IPS-NIHi7 (cell line): ENCODE data around the gene IER5L.

Experiments used
- DNase-seq: peaks from one replicate; pipeline ENCODE4 v3.0.0; 2012; ENCODE audit warnings: mixed read lengths; ENCODE audit errors: extremely low spot score

The IER5L gene

GRCh38 chr9:129162497-129163197 is 15.4 kb downstream of the IER5L start:
- DNase-seq: peak; percentile 54

- DNase-seq: no peak
Measured at GRCh38 chr9:129161534-129161837, 16.6 kb downstream of the IER5L start.

GRCh38 chr9:129160712-129161533 is 17.1 kb downstream of the IER5L start:
- DNase-seq: no peak

GRCh38 chr9:129156163-129156562 is 21.9 kb downstream of the IER5L start:
- no peak for DNase-seq

GRCh38 chr9:129154866-129155477 is 23.1 kb downstream of the IER5L start:
- no peak for DNase-seq

- DNase-seq: no peak
Measured at GRCh38 chr9:129151469-129151868, 26.6 kb downstream of the IER5L start.

- no peak for DNase-seq
Measured at GRCh38 chr9:129150672-129151211, 27.3 kb downstream of the IER5L start.

- DNase-seq: no peak
Measured at GRCh38 chr9:129150122-129150521, 27.9 kb downstream of the IER5L start.

GRCh38 chr9:129149442-129149841 is 28.6 kb downstream of the IER5L start:
- DNase-seq: no peak

- DNase-seq: no peak
Measured at GRCh38 chr9:129148463-129149204, 29.4 kb downstream of the IER5L start.

GRCh38 chr9:129146441-129146941 is 31.6 kb downstream of the IER5L start:
- DNase-seq: no peak

GRCh38 chr9:129145841-129146292 is 32.2 kb downstream of the IER5L start:
- peak; percentile 85 for DNase-seq

GRCh38 chr9:129145316-129145715 is 32.7 kb downstream of the IER5L start:
- DNase-seq: no peak

- peak; percentile 81 for DNase-seq
Measured at GRCh38 chr9:129143031-129143927, 34.8 kb downstream of the IER5L start.

GRCh38 chr9:129142138-129142935 is 35.7 kb downstream of the IER5L start:
- DNase-seq: no peak

GRCh38 chr9:129141066-129142041 is 36.7 kb downstream of the IER5L start:
- DNase-seq: no peak

- peak; percentile 62 for DNase-seq
Measured at GRCh38 chr9:129140397-129141065, 37.5 kb downstream of the IER5L start.

GRCh38 chr9:129139993-129140396 is 38.1 kb downstream of the IER5L start:
- peak; percentile 89 for DNase-seq
